ENCODE data around the gene C12orf60. TPM values are rescaled to one million over a fixed set of nuclear protein-coding genes. Genes with fewer than 3 reads are reported as not detected.

The C12orf60 gene
- polyA plus RNA-seq, 2 of the 4 experiments (the other 2 are of a cell fraction) = 2.4 to 5.5 TPM

DNA sequence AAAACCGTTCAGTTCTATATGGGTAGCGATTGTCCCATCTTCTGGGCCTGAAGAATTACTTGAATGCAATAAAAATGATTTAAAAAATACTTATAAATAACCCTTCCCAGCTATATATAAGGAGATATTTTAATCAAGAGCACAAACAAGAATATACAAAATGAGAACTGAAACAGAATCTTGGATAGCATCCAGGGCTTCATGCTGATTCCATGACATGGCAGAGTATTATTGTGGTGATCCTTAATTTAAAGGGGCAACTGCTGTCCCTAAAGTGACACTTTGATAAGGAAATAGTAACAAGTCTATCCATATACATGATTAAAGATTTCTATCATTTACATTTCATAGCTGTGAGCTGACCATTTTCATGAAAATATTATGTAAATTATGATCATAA lies 19.0 kb upstream of the C12orf60 start:
- ChIA-PET POLR2A (interaction anchor here (1.0 to 1.3 kb wide), 2 partner anchors 10 to 13 kb away, joined by 5 to 8 read pairs; a partner anchor contains a TSS), CTCF (interaction anchor here (1.0 to 1.9 kb wide), 8 partner anchors 9 to 211 kb away, joined by 3 to 4 read pairs (median 4); a partner anchor contains a TSS)
- no peak for DNase-seq (ENCODE audit: low read depth in 1 of 2, low spot score in 1 of 2)
- ATAC-seq = no peak
- Histone ChIP-seq H3K4me1 (no peaks in the 10 kb centered on the region), H3K4me3 (no peak overlapping the region), H3K4me2 (no peak overlapping the region), H3K27ac (no peak overlapping the region), H3K9me3 (no peaks in the 10 kb centered on the region)
- TF ChIP-seq EP300 (IDR thresholded peaks at IDR 0.05) = no peak
- TF ChIP-seq SMC3 (IDR thresholded peaks at IDR 0.05) = no peak
- TF ChIP-seq MAZ (IDR thresholded peaks at IDR 0.05; ENCODE audit: borderline replicate concordance, low read depth, low read length) = no peak
- TF ChIP-seq, protein P1, sequence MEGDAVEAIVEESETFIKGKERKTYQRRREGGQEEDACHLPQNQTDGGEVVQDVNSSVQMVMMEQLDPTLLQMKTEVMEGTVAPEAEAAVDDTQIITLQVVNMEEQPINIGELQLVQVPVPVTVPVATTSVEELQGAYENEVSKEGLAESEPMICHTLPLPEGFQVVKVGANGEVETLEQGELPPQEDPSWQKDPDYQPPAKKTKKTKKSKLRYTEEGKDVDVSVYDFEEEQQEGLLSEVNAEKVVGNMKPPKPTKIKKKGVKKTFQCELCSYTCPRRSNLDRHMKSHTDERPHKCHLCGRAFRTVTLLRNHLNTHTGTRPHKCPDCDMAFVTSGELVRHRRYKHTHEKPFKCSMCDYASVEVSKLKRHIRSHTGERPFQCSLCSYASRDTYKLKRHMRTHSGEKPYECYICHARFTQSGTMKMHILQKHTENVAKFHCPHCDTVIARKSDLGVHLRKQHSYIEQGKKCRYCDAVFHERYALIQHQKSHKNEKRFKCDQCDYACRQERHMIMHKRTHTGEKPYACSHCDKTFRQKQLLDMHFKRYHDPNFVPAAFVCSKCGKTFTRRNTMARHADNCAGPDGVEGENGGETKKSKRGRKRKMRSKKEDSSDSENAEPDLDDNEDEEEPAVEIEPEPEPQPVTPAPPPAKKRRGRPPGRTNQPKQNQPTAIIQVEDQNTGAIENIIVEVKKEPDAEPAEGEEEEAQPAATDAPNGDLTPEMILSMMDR (IDR thresholded peaks at IDR 0.05) = no peak
- TF ChIP-seq, protein P2, sequence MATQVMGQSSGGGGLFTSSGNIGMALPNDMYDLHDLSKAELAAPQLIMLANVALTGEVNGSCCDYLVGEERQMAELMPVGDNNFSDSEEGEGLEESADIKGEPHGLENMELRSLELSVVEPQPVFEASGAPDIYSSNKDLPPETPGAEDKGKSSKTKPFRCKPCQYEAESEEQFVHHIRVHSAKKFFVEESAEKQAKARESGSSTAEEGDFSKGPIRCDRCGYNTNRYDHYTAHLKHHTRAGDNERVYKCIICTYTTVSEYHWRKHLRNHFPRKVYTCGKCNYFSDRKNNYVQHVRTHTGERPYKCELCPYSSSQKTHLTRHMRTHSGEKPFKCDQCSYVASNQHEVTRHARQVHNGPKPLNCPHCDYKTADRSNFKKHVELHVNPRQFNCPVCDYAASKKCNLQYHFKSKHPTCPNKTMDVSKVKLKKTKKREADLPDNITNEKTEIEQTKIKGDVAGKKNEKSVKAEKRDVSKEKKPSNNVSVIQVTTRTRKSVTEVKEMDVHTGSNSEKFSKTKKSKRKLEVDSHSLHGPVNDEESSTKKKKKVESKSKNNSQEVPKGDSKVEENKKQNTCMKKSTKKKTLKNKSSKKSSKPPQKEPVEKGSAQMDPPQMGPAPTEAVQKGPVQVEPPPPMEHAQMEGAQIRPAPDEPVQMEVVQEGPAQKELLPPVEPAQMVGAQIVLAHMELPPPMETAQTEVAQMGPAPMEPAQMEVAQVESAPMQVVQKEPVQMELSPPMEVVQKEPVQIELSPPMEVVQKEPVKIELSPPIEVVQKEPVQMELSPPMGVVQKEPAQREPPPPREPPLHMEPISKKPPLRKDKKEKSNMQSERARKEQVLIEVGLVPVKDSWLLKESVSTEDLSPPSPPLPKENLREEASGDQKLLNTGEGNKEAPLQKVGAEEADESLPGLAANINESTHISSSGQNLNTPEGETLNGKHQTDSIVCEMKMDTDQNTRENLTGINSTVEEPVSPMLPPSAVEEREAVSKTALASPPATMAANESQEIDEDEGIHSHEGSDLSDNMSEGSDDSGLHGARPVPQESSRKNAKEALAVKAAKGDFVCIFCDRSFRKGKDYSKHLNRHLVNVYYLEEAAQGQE (IDR thresholded peaks at IDR 0.05) = no peak
- TF ChIP-seq MAFK (IDR thresholded peaks at IDR 0.05; ENCODE audit: partially characterized antibody) = no peak
- TF ChIP-seq JUN (IDR thresholded peaks at IDR 0.05) = no peak
- no peak for TF ChIP-seq NPAS2 (CRISPR knock-in tag; IDR thresholded peaks at IDR 0.05; ENCODE audit: borderline replicate concordance)
- no peak for TF ChIP-seq KDM5A (IDR thresholded peaks at IDR 0.05)
- no peak for TF ChIP-seq CHD4 (IDR thresholded peaks at IDR 0.05; ENCODE audit: borderline replicate concordance)
- no peak for TF ChIP-seq ZSCAN20 (CRISPR knock-in tag; IDR thresholded peaks at IDR 0.05)
- TF ChIP-seq HOXA7 (CRISPR knock-in tag; IDR thresholded peaks at IDR 0.05) = no peak
- TF ChIP-seq NFE2L2 (conservative IDR thresholded peaks at IDR 0.05; ENCODE audit: low read length) = no peak
- WGBS (ENCODE audit: missing lambda C conversion rate) = 97% methylated on average over 2 of the region's 2 CpGs
- FAIRE-seq = no peak

DNA sequence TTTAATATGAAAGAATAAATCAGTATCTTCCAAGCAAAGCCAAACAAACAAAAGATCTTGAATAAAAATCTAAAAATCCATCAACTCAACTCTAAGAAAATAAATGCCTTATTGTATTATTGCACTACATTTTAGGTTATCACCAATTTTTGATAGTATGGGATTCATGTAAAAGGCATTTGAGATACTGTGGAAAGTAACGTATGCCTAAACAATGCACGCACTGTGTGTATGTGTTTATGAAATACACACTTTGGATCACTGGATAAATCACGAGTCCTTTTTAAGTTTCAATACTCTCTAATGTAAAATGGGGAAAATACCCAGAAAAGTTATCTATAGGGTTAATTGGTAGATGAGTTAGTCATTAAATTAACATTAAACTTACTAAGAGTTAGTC lies 17.9 kb upstream of the C12orf60 start:
- Histone ChIP-seq H3K4me2 (no peak overlapping the region), H3K4me1 (no peaks in the 10 kb centered on the region), H3K27ac (no peak overlapping the region), H3K9me3 (no peaks in the 10 kb centered on the region), H3K4me3 (no peak overlapping the region)
- DNase-seq (ENCODE audit: low read depth in 1 of 2, low spot score in 1 of 2) = no peak
- 91% methylated on average over 3 of the region's 3 CpGs for WGBS (ENCODE audit: missing lambda C conversion rate)
- ATAC-seq = no peak
- FAIRE-seq = no peak
- ChIA-PET CTCF (interaction anchor here (1.0 to 1.9 kb wide), 3 partner anchors 12 to 210 kb away, joined by 3 to 4 read pairs (median 4); no protein-coding TSS in a partner anchor), POLR2A (no interaction called here)
- TF ChIP-seq NPAS2 (CRISPR knock-in tag; IDR thresholded peaks at IDR 0.05; ENCODE audit: borderline replicate concordance) (no peak), GATA3 (IDR thresholded peaks at IDR 0.05; ENCODE audit: borderline replicate concordance) (no peak), ZC3H11A (IDR thresholded peaks at IDR 0.05) (no peak), HOXB5 (CRISPR knock-in tag; IDR thresholded peaks at IDR 0.05) (no peak), HEYL (CRISPR knock-in tag; IDR thresholded peaks at IDR 0.05) (no peak), POLR2A (IDR thresholded peaks at IDR 0.05; ENCODE audit: low read length) (no peak), JUN (IDR thresholded peaks at IDR 0.05) (no peak), FOSB (CRISPR knock-in tag; IDR thresholded peaks at IDR 0.05) (no peak), ZSCAN20 (CRISPR knock-in tag; IDR thresholded peaks at IDR 0.05) (no peak), RARB (CRISPR knock-in tag; IDR thresholded peaks at IDR 0.05) (no peak), NR3C1 (IDR thresholded peaks at IDR 0.05) (no peak)
- TF ChIP-seq, protein P3, sequence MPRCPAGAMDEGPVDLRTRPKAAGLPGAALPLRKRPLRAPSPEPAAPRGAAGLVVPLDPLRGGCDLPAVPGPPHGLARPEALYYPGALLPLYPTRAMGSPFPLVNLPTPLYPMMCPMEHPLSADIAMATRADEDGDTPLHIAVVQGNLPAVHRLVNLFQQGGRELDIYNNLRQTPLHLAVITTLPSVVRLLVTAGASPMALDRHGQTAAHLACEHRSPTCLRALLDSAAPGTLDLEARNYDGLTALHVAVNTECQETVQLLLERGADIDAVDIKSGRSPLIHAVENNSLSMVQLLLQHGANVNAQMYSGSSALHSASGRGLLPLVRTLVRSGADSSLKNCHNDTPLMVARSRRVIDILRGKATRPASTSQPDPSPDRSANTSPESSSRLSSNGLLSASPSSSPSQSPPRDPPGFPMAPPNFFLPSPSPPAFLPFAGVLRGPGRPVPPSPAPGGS (IDR thresholded peaks at IDR 0.05) = no peak
